Neutrophil (primary cell): ENCODE results near the gene CCDC136.

Experiments used
- H3K27ac ChIP-seq: fragments of 200-600 bp; sonication (generic); 2 replicates; pipeline ENCODE4 v1.5.1; 2016; ENCODE audit warnings: mild to moderate bottlenecking, moderate library complexity
- H3K27me3 ChIP-seq: fragments of 200-600 bp; sonication (generic); 2 replicates; pipeline ENCODE4 v1.6.0; 2016; ENCODE audit warnings: mild to moderate bottlenecking
- H3K36me3 ChIP-seq: fragments of 200-600 bp; sonication (generic); 2 replicates; pipeline ENCODE4 v1.5.1; 2017
- H3K4me1 ChIP-seq, 2 experiments: fragments of 200-600 bp in 1 of 2; sonication (generic) in 1 of 2; 1 replicate in 1 of 2; 2 replicates in 1 of 2; pipeline versions ENCODE4 v1.5.1 to v1.6.1; 2013 to 2016; ENCODE audit warnings: low read depth in 1 of 2, low read length in 1 of 2, mild to moderate bottlenecking in 1 of 2, moderate library complexity in 1 of 2; ENCODE audit not compliant: control insufficient read depth in 1 of 2, insufficient read depth in 1 of 2
- H3K4me3 ChIP-seq, 2 experiments: fragments of 200-600 bp in 1 of 2; sonication (generic) in 1 of 2; 1 replicate in 1 of 2; 2 replicates in 1 of 2; pipeline ENCODE4 v1.5.1; 2013 to 2016; ENCODE audit warnings: low read depth in 1 of 2, low read length in 1 of 2, mild to moderate bottlenecking in 1 of 2, moderate library complexity in 1 of 2
- H3K9me3 ChIP-seq: fragments of 200-600 bp; sonication (generic); 2 replicates; pipeline ENCODE4 v1.5.1; 2016
- TF ChIP-seq, protein P1 (sequence below): fragments of 200-600 bp; sonication (generic); IDR thresholded peaks from 2 replicates; pipeline ENCODE4 v1.5.1; 2016; ENCODE audit warnings: antibody characterized with exemption

The CCDC136 gene

DNA sequence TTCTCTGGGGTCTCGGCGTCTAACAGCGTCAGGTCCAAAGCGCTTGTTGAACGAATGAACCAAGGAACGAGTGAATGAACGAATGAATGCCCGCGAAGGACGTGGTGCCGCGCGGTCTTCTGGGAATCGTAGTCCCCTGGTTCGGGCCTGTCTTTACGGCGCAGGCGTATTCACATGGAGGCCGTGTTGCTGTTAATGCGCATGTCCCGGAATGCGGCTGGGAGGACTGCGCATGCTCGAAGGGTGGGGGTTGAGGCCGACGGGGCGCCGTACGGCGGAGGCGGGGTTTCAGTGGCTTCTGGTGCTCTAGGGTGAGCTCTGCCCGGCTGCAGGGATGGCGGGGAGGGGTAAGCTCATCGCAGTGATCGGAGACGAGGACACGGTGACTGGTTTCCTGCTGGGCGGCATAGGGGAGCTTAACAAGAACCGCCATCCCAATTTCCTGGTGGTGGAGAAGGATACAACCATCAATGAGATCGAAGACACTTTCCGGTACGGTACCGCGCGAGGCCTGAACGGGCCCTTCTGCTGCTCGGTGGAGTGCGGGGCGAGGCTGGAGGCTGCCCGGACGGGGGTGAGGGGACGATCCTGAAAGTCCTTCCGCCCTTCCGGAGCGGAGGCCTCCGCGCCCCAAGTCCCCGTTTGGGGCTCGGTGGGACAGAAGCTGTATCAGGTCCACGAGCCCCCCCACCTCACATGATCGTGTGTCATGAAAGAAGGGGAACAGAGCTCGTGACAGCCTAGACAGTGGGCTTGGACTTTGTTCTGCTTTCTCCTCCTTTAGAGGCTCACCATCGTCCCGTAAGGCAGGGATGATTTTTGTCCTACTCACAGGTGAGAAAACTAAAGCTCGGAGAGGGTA lies 71.0 kb downstream of the CCDC136 start, which contains the start of gene ATP6V1F:
ATP6V1F (plus strand) TSS at position 286 of the 862 bp plus-strand sequence; CDS start at position 335, 49 bp downstream.
- TF ChIP-seq, protein P1, sequence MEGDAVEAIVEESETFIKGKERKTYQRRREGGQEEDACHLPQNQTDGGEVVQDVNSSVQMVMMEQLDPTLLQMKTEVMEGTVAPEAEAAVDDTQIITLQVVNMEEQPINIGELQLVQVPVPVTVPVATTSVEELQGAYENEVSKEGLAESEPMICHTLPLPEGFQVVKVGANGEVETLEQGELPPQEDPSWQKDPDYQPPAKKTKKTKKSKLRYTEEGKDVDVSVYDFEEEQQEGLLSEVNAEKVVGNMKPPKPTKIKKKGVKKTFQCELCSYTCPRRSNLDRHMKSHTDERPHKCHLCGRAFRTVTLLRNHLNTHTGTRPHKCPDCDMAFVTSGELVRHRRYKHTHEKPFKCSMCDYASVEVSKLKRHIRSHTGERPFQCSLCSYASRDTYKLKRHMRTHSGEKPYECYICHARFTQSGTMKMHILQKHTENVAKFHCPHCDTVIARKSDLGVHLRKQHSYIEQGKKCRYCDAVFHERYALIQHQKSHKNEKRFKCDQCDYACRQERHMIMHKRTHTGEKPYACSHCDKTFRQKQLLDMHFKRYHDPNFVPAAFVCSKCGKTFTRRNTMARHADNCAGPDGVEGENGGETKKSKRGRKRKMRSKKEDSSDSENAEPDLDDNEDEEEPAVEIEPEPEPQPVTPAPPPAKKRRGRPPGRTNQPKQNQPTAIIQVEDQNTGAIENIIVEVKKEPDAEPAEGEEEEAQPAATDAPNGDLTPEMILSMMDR: peak; percentile 29
- Histone ChIP-seq H3K36me3 (peaks cover 20% of the 10 kb centered on the region), H3K4me1 (peaks cover 16 to 17% of the 10 kb centered on the region in 2 experiments), H3K27ac (peak within 1 kb of the TSS; percentile 87), H3K9me3 (no peaks in the 10 kb centered on the region), H3K27me3 (peaks cover 3% of the 10 kb centered on the region), H3K4me3 (peak within 1 kb of the TSS; percentile 81 to 93)

DNA sequence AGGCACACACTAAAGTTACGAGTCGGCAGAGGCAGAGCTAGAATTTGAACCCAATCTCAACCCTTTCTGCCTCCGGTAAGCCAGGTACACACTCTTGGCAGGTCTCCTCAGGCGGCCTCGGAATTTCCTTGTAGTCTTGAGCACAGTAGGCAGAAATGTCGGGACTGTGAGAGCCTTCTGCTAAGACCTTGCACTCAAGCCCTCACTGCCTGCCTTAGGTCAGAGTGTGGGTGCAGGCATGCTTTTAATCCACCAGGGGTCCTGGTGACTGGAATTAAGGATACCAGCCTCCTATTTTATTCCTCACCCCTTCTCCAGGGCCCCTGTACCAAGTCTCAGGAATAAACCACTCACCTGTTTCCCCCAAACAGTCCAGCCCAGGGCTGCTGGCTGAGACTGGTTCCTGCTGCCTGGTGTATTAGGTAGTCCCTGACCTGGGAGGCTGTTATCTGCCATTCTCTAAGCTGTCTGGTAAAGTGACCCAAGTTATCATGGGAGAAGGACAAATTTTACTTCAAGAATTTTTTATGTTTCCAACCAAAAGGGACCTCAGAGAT lies 71.7 kb downstream of the CCDC136 start:
- Histone ChIP-seq H3K27ac (peak overlapping the region; percentile 87), H3K27me3 (peaks cover 10% of the 10 kb centered on the region), H3K4me1 (peaks cover 19 to 22% of the 10 kb centered on the region in 2 experiments), H3K4me3 (peak overlapping the region; percentile 81 to 93), H3K36me3 (peaks cover 20% of the 10 kb centered on the region), H3K9me3 (no peaks in the 10 kb centered on the region)
- TF ChIP-seq, protein P1: no peak

DNA sequence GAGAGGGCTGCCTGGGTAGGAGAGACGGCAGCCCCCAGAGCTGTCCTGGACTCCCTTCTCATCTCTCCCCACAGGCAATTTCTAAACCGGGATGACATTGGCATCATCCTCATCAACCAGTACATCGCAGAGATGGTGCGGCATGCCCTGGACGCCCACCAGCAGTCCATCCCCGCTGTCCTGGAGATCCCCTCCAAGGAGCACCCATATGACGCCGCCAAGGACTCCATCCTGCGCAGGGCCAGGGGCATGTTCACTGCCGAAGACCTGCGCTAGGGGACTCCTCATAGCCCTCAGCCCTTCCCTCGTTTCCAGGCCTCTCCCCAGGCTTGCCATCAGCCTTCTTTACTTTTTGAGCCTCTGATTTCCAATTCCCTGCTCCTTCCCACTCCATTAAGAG lies 73.5 kb downstream of the CCDC136 start:
- peaks cover 35 to 39% of the 10 kb centered on the region in 2 experiments for H3K4me1 ChIP-seq
- no peak overlapping the region for H3K27ac ChIP-seq
- TF ChIP-seq, protein P1: no peak
- no peaks in the 10 kb centered on the region for H3K9me3 ChIP-seq
- H3K36me3 ChIP-seq: peaks cover 20% of the 10 kb centered on the region
- no peak overlapping the region for H3K4me3 ChIP-seq
- H3K27me3 ChIP-seq: peaks cover 28% of the 10 kb centered on the region

DNA sequence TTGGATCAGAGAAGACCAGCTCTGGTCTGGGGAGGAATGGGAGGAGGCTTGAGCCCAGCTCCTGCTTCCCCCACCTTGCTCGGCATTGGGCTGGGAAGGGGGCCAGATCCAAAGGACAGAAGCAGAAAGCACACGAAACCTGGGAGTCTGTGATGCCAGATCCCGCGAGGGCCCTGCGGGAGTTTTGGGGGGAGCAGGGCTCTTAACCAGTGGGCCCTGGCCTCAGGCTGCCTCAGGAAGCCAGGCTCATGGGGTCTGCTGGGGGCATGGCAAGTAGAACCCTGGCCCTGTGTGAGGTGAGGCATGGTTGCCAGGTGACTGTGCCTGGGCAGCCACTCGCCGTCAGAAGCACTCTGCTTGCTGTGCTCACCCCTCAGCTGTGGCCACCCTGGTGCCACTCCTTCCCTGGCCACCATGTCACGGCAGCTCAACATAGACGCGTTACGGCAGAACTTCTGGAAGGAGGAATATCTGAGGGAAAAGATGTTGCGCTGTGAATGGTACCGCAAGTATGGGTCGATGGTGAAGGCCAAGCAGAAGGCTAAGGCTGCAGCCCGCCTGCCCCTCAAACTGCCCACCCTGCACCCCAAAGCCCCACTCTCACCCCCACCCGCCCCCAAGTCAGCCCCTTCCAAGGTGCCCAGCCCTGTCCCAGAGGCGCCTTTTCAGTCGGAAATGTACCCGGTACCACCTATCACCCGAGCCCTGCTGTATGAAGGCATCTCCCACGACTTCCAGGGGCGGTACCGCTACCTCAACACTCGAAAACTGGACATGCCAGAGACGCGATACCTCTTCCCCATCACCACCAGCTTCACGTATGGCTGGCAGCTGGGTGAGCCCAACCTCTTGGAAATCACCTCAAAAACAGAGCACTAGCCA lies 74.5 kb downstream of the CCDC136 start:
- Histone ChIP-seq H3K4me1 (peaks cover 35 to 39% of the 10 kb centered on the region in 2 experiments), H3K27ac (no peak overlapping the region), H3K4me3 (no peak overlapping the region), H3K27me3 (peaks cover 38% of the 10 kb centered on the region), H3K36me3 (peaks cover 20% of the 10 kb centered on the region), H3K9me3 (no peaks in the 10 kb centered on the region)
- TF ChIP-seq, protein P1: no peak

DNA sequence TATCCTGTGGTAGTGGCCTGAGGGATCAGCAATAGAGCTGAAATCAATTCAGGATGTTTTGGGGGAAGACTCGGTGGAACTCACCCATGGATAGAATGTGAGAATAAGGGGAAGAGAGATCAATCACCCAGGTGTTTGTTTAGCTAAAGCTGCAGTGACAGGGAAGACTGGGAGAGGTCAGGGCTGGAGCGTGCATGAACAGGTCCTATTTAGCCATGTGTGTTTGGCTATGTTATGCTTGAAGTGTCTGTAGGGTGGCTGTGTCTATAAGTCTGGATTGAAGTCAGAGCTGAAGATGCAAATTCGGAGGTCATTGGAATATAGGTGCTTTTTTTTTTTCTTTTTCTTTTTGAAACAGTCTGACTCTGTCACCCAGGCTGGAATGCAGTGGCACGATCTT lies 75.5 kb downstream of the CCDC136 start:
- Histone ChIP-seq H3K9me3 (no peaks in the 10 kb centered on the region), H3K27ac (no peak overlapping the region), H3K4me1 (peaks cover 32 to 36% of the 10 kb centered on the region in 2 experiments), H3K4me3 (no peak overlapping the region), H3K27me3 (peaks cover 48% of the 10 kb centered on the region), H3K36me3 (peaks cover 20% of the 10 kb centered on the region)
- TF ChIP-seq, protein P1: no peak
